ENCODE data around the gene ANXA9.

Gene ANXA9

DNA sequence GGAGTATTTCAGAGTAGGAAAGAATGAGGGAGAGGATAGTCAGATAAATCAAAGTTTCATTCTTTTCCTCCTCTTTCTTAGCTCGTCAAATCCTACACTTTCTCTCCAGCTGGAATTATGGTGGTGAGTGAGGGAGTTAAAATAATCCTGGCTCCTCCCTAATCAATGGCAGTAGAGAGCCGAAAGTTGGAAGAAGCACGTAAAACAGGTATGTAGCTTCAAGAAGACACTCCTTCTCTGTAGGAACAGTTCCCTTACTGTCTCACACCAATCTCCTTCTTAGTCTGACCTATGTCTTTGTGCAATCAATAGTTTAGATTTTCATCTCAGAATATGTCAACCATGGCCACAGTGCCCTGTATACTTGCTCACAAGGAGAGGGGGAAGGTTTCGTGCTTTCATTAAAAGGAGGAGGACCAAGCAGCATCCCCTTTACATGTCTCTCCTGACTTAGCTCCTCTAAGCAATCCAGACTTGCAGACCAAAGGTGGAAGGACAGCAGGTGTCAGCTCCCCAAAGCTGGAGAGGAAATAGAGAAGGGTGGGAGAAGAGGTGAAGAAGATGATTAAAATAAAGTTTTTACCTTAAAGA, 23.7 kb downstream of the ANXA9 start:
- DNase-seq: no peak

DNA sequence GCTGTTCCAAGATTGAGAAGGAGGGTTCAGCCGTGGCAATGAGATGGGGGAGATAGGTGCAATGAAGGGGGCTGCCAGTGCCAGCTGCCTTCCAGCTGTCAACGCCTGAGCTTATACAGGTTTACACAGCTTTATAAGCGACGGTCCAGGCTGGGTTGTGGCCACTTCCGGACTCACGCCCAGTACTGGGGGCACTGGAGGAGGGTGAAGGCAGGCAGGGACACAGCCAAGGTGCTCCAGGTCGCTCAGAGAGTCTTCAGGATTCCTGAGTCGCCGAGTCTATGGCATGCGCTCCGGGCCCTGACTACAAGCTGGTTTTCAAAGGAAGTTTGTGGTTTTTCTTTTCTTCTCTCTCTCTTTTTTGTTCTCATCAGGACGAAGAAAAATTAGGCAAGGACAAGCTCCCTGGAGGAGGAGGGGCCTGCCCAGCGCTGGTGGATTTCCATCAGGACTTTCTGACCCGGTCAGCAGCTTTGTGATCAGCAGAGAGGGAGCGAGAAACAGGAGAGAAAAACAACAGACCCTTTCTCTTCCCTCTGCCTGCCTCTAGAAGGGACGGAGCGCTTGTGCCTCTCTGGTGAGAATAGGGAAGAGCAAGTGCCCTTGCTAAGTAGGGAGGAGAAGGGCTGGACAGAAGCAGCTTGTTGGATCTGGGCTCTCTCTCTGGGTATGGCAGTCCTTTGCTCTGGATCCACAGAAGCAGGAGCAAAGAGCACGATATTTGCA, 24.4 kb downstream of the ANXA9 start, which contains the start of gene MINDY1:
Gene MINDY1 (minus strand): TSS at position 576 of the 726 bp plus-strand sequence. CDS start 4,285 bp downstream, outside the sequence.
- peak; percentile 79 to 97 for DNase-seq

DNA sequence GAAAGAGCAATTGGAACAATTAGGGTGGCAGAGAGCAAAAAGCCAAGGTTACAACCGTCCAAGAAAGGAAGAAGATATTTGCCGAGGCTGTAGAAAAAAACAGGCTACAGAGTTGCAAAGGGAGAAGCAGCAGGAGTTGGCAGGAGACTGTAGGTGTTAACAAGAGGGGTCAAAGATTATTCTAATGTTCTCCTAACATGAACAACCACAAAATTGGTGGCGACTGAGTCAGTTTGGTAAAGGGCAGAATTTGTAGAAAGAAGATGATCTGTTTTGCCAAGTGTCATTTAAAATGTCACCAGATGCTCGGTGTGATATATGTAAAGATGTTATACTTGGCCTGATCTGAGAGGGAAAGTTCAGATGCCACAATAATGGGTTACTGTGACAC, 25.8 kb downstream of the ANXA9 start:
- DNase-seq: no peak

DNA sequence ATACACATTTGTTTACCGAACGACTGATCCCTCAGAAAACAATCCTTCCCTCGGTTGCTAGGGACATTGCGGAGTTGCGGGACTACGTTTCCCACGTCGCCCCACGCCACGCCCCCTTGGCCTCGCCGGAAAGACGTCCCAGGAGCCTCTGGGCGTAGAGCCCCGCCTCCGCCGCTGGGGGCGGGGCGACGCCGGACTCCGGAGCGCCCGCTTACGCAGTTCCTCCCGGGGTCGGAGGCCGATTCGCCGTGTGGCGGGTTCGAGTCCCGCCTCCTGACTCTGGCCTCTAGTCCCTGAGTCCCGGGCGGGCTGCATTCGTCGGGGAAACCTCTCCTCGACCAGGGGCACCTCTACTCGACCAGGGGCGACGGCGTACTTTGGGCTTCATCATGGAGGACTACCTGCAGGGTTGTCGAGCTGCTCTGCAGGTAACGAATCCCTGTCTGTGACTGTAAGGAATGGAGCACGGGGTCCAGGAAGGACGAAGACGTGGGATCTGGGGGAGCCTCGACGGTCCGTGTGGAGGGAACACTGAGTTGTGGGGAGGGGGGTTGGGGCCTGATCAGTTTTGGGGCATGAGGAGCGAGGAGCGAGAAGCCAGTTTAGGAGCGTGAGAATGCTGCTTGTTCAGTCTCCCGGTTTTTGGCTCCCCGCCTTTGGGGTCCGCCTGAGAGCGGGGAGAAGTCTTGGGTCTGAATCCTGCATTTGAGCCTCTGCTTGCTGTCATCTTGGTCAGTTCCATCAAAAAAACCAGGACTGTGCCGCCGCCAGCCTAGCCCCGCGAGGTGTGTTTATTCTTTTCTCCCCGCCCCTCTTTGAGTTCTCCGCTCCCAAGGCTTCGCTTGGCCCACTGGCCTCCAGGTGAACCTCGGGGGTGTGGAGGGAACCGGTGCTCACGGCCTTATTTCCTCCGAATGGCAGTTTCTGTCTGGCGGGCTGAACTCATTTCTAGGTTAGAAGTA, 26.4 kb downstream of the ANXA9 start, which contains the start of gene PRUNE1:
Gene PRUNE1 (plus strand): TSS at position 206 of the 962 bp plus-strand sequence. CDS start 184 bp downstream, at position 390.
- DNase-seq: peak; percentile 92

DNA sequence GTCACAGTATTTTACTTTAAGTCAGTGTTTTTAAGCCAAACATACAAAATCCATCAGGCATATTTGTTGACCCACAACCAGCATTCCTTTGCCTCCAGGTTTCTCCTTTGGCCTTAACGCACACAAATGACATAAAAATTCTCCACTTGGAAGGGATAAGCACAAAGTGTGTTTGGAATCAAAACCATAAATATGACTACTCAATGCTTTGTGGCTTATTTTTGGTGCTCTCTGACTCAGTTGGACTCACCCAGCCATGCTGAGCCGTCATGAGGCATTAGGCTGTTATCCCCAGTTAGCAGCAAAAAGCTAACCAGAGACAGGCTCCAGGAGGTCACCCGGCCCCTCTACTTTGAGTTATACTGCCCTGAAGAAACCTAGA, 27.1 kb downstream of the ANXA9 start:
- DNase-seq: no peak

DNA sequence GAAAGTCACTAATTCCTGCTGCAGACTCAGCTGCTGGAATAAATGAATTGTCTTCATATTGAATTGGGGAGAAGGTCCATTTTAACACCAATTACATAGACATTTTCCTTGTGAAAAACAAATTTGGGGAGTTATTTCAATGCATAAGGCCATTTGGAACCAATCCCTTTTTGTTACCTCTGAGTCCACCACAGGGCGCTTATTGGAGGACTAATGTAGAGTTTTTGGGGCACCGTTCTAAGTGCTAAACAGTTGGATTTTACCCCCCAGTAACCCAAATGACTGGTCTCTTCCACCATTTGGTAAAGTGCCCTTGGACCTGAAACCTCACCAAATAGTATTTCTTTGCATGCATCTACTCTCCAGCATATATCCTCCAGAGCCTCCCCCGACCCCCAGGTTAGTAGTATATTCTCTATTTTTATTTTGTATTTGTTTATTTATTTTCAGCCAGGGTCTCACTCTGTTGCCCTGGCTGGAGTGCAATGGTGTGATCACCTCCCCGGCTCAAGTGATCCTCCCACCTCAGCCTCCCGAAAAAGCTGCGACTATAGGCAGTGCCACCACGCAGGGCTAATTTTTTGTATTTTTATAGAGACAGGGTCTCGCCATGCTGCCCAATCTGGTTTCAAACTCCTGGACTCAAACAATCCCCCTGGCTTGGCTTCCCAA, 27.7 kb downstream of the ANXA9 start:
- no peak for DNase-seq

DNA sequence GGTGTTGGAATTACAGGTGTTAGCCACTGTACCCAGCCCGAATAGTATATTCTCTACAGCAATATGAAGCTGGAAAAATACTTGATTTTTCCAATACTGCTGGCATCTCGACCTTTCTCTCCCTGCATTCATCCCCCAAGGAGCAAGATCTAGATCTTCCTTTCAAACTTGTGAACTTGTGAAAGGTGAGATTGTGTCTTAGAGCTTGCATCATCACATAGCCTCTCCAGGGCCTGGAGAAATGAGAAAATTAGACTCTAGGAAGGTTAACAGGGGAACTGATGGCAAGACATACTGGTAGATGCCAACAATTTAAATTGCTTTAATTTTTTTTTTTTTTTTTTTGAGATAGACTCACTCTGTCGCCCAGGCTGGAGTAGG, 28.2 kb downstream of the ANXA9 start:
- DNase-seq: no peak

DNA sequence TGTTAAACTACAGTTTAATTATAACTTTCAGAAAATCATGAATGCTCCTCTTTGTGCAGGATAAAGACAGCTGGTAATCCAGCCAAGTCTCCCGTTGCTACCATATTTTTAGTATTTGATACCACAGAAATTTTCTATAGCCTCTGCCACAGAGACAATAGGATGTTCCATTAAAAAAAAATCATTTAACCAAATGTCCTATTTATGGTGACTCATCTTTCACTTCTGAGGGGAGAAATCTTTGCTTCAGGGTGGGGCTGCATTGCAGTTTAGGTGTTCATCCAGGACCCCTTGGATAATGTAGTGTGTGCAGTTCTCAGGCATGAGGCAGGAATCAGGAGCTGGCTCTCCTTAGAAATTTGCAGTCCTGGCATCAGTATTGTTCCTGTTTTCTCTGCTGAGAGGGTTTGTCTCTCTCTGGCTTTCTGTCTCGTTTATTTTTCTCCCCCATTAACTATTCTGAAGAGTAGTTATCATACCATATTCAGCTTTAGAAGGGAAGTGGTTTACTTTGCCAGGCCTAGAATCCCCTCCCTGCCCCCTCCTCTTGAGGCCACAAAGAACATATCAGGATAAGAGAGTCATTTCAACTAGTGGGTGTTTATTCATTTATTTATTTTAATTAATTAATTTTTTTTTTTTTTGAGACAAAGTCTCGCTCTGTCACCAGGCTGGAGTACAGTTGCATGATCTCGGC, 29.2 kb downstream of the ANXA9 start:
- DNase-seq: no peak

DNA sequence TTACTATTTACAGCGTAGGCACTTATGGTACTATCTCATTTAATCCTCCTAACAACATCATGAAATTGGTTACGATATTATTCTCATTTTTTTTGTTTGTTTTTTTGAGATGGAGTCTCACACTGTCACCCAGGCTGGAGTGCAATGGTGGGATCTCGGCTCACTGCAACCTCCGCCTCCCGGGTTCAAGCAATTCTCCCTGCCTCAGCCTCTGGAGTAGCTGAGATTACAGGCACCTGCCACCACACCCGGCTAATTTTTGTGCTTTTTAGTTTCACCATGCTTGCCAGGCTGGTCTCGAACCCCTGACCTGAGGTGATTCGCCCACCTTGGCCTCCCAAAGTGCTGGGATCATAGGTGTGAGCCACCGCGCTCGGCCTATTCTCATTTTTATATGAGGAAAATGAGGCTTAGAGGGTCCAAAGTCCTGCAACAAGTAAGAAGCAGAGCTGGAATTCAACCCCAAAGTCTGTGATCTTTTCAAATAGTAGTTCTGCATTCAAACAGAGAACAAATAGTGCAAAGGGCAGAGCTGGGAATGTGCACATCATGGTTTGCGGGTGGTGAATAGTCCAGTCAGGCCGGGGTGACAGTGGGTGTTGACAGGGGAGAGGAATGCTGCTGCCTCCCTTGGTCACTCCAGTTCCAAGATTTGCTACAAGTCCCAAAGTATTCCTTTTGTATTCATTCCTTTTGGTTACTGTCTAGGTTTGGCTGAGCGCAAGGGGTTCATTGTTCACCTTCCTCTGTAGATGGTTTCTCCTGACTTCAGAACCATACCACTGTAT, 30.8 kb downstream of the ANXA9 start:
- DNase-seq: no peak

DNA sequence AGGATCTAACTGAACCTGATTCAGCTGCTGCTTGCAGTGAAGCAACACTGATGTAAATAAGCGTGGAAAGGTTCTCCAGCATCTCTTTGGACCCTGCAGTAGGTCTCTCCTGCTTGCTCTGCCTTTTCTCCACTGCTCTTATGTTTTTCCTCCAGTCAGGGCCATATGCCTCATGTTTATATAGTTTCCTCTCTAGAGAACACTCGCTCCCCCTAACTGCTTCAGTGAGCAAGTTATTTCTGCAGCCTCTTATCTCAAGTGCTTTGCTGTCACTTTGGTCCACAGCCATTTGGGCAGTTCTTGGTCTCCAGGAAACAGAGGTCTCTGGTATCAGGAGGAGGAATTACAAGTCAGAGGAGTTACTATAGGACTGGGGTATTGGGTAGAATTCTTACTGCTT, 31.4 kb downstream of the ANXA9 start:
- no peak for DNase-seq

DNA sequence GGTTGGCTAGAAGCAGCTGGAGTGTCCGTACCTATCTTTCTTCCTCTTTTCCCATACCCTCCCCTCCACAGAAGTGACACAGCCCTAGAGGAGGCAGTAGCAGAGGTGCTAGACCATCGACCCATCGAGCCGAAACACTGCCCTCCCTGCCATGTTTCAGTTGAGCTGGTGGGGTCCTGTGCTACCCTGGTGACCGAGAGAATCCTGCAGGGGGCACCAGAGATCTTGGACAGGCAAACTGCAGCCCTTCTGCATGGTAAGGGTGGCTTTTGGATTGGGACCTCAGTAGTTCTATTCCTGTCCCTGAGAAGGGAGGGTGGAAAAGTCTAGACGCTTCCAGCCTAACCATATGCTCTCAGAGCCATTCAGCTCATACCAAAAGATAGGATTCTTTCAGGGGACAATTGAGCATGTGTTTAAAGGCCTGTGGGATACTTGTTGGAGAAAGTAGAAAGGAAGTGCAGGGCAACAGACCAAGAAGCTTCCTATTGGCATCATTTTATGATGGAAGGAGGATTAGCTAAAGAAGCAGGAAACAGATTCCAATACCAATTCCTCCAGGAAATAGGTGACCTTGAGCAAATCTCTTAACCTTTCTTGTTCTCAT, 42.6 kb downstream of the ANXA9 start:
- DNase-seq: peak; percentile 66 to 75

DNA sequence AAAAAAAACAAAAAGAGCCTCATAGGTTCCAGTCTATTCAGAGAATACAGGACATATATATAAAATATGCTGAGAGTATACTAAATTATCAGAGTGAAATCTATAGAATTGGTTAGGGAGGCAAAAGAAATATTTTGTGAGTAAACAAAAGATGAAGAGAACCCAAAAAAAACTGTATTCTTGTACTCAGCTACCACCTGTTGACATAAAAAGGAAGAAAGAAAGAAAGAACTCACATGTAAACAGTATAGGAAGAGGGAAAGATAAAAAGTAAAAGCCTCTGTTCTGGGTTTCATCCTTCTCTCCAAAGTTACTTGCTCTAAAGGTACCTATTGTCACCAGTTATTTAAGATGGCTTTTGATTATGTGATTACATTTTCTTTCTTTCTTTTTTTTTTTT, 44.4 kb downstream of the ANXA9 start:
- no peak for DNase-seq

DNA sequence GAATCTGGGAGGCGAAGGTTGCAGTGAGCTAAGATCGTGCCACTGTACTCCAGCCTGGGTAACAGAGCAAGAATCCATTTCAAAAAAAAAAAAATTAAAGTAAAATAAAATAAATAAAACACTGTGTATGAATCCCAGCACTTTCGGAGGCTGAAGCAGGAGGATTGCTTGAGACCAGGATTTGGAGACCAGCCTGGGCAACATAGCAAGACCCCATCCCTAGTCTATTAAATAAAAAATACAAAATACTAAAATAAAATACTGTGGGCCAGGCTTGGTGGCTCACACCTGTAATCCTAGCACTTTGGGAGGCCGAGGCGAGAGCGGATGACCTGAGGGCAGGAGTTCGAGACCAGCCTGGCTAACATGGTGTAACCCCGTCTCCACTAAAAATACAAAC, 50.1 kb downstream of the ANXA9 start:
- DNase-seq: no peak

DNA sequence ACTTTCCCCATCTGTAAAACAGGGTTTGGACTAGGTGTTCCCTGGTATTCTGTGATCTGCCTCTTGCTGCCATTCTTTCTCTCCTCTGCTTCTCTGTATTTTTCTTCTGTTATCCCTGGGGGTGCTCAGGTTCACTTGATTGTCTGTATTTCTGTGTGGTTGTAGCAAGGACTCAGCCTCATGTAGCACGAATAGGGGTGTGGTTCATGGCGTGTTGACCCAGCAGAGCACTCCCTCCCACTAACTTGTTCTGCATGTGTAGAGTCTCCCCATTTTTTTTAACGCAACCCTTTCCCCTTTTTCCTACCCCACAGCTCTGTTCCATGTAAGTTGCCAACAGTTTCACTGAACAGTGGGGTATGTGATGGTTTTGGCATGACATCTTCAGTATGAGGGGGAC, 53.1 kb downstream of the ANXA9 start:
- no peak for DNase-seq

DNA sequence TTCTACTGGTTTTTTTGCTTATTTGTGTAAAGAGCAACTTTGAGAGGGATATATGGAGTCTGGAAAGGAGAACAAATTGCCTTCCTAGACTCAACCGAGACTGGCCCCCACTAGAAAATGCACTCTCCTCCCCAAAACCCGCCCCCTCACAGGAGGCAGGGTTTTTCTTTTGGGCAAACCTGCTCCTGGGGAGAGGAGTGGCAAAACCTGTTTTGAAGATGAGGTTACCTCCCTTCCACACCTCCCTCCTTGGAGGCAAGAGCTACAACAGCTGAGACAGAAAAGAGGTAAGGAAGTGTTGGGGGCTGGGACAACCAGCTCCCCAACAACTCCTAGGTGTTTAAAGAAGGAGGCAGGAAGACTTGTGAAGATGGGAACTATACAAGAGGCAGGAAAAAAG, 54.3 kb downstream of the ANXA9 start, which contains the start of gene BNIPL:
Gene BNIPL (plus strand): TSS at position 231 of the 400 bp plus-strand sequence. CDS start 140 bp downstream, at position 371.
- DNase-seq: no peak

DNA sequence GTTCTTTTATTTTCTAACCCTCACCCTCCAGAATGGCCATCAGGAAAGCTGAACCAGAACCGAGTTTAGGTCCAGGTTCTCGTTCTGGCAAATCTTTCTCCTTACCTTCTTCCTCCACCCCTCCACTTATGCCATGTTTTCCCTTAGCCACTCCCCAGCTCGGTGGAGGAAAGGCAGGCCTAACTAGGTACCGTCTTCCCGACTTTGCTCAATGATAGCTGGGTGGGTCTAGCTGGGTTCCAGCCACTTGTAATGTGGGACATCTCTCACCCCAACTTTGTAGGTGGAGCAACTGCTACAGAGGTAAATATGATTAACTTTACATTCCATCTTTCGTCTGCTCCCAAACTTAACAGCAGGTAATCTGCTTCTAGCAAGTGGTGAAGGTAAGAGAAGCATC, 54.9 kb downstream of the ANXA9 start:
- DNase-seq: no peak

DNA sequence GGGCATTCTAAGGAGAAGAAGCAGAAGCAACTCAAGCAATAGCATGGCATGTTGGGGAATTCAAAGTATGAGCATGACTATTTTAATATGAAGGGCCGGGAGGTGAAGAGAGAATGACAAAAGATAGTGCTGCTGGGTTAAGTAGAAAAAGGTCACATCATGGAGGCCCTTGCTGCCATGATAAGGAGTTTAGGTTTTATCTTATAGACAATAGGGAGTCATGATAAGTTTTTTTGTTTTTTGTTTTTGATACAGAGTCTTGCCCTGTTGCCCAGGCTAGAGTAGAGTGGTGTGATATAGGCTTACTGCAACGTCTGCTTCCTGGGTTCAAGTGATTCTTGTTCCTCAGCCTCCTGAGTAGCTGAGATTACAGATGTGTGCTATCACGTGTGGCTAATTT, 57.4 kb downstream of the ANXA9 start:
- DNase-seq: no peak

DNA sequence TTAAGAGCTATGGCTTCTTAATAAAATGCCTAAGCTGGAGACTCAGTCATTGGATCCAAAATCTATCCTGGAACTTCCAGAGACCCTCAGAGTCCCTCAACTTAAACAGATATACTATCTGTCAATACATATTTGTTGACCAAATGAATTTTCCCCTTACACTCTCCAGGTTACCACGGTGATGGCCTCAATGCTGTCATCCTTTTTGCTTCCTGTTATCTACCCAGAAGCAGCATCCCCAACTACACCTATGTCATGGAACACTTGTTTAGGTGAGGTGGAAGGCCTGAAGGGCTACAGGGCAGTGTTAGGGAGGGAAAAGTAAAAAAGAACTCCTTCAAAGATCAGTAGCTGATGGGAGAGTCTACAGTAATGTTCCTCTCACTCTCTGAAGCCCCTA, 61.1 kb downstream of the ANXA9 start:
- no peak for DNase-seq
